HepG2 (cell line): ENCODE results near the gene ZBTB46. TPM values are rescaled to one million over a fixed set of nuclear protein-coding genes. Genes with fewer than 3 reads are reported as not detected.

Experiments
- CREB1 ChIP-seq, 2 experiments: fragments of 450-650 bp in 1 of 2; IDR thresholded peaks; 2 replicates each; pipeline ENCODE4 v1.6.1; 2016 to 2017; ENCODE audit warnings: control low read depth in 1 of 2, mild to moderate bottlenecking in 1 of 2, missing compliant biosample characterization in 1 of 2, missing genetic modification characterization in 1 of 2
- GLI4 ChIP-seq: sonication (generic); formaldehyde crosslinking; IDR thresholded peaks from 2 replicates; pipeline ENCODE4 v1.5.1; 2020; ENCODE audit warnings: missing genetic modification reagents, mild to moderate bottlenecking, moderate library complexity, borderline replicate concordance
- HMG20B ChIP-seq: conservative IDR thresholded peaks from 2 replicates; pipeline ENCODE4 v1.6.1; 2016; ENCODE audit warnings: missing genetic modification reagents, missing compliant biosample characterization
- HNRNPH1 ChIP-seq: fragments of 200-400 bp; formaldehyde crosslinking; optimal IDR thresholded peaks from 2 replicates; pipeline ENCODE3; 2017; ENCODE audit warnings: mild to moderate bottlenecking, low read depth, low read length
- JUN ChIP-seq: sonication (generic); formaldehyde crosslinking; IDR thresholded peaks from 2 replicates; pipeline ENCODE4 v1.4.0; 2020; ENCODE audit warnings: mild to moderate bottlenecking, missing genetic modification reagents
- KDM5B ChIP-seq: sonication (generic); formaldehyde crosslinking; IDR thresholded peaks from 2 replicates; pipeline ENCODE4 v1.4.0; 2020; ENCODE audit warnings: missing genetic modification reagents, mild to moderate bottlenecking, borderline replicate concordance
- KMT2A ChIP-seq: sonication (generic); formaldehyde crosslinking; IDR thresholded peaks from 2 replicates; pipeline ENCODE4 v1.4.0; 2020; ENCODE audit warnings: missing genetic modification reagents
- MXD3 ChIP-seq: IDR thresholded peaks from 2 replicates; pipeline ENCODE4 v1.6.1; 2016; ENCODE audit warnings: mild to moderate bottlenecking, missing biosample characterization, missing genetic modification reagents
- MXD4 ChIP-seq: IDR thresholded peaks from 2 replicates; pipeline ENCODE4 v1.6.1; 2016; ENCODE audit warnings: mild to moderate bottlenecking, missing biosample characterization, missing genetic modification reagents
- NBN ChIP-seq: fragments of 450-650 bp; conservative IDR thresholded peaks from 2 replicates; pipeline ENCODE4 v1.6.1; 2017
- PREB ChIP-seq: sonication (generic); formaldehyde crosslinking; IDR thresholded peaks from 2 replicates; pipeline ENCODE4 v1.4.0; 2020; ENCODE audit warnings: missing genetic modification reagents
- TFDP1 ChIP-seq: IDR thresholded peaks from 2 replicates; pipeline ENCODE4 v1.6.1; 2016; ENCODE audit warnings: missing compliant biosample characterization, missing genetic modification reagents, borderline replicate concordance
- ZBTB38 ChIP-seq: sonication (generic); formaldehyde crosslinking; IDR thresholded peaks from 2 replicates; pipeline ENCODE4 v1.5.1; 2020; ENCODE audit warnings: mild to moderate bottlenecking, missing genetic modification reagents
- ZNF121 ChIP-seq: sonication (generic); formaldehyde crosslinking; IDR thresholded peaks from 2 replicates; pipeline ENCODE4 v1.5.0; 2020; ENCODE audit warnings: mild to moderate bottlenecking, missing genetic modification reagents
- ZNF17 ChIP-seq: sonication (generic); formaldehyde crosslinking; IDR thresholded peaks from 2 replicates; pipeline ENCODE4 v1.5.0; 2020; ENCODE audit warnings: mild to moderate bottlenecking, missing genetic modification reagents
- ZNF253 ChIP-seq: sonication (generic); formaldehyde crosslinking; IDR thresholded peaks from 2 replicates; pipeline ENCODE4 v1.8.0; 2022; ENCODE audit warnings: mild to moderate bottlenecking, missing genetic modification reagents, borderline replicate concordance
- ZNF292 ChIP-seq: sonication (generic); formaldehyde crosslinking; IDR thresholded peaks from 2 replicates; pipeline ENCODE4 v1.8.1; 2022; ENCODE audit warnings: mild to moderate bottlenecking, low read depth, missing genetic modification reagents, borderline replicate concordance
- ZNF317 ChIP-seq: sonication (generic); formaldehyde crosslinking; IDR thresholded peaks from 2 replicates; pipeline ENCODE4 v1.5.0; 2020; ENCODE audit warnings: mild to moderate bottlenecking, missing genetic modification reagents
- ZNF33B ChIP-seq: sonication (generic); formaldehyde crosslinking; IDR thresholded peaks from 2 replicates; pipeline ENCODE4 v1.5.1; 2020; ENCODE audit warnings: mild to moderate bottlenecking, missing genetic modification reagents
- ZNF556 ChIP-seq: sonication (generic); formaldehyde crosslinking; IDR thresholded peaks from 2 replicates; pipeline ENCODE4 v1.4.0; 2020; ENCODE audit warnings: mild to moderate bottlenecking, missing genetic modification reagents, borderline replicate concordance
- ZNF678 ChIP-seq: sonication (generic); formaldehyde crosslinking; IDR thresholded peaks from 2 replicates; pipeline ENCODE4 v1.4.0; 2020; ENCODE audit warnings: mild to moderate bottlenecking, missing genetic modification reagents
- ZNF687 ChIP-seq: sonication (generic); formaldehyde crosslinking; IDR thresholded peaks from 2 replicates; pipeline ENCODE4 v1.5.1; 2020; ENCODE audit warnings: mild to moderate bottlenecking, missing genetic modification reagents, moderate library complexity
- ZNF891 ChIP-seq: sonication (generic); formaldehyde crosslinking; IDR thresholded peaks from 2 replicates; pipeline ENCODE4 v1.5.0; 2020; ENCODE audit warnings: mild to moderate bottlenecking, missing genetic modification reagents
- polyA plus RNA-seq, 8 experiments: library from polyadenylated mRNA; depleted of rRNA in 3 of 8; stranded (reverse) in 7 of 8; unstranded in 1 of 8; fragments of >200 nt; fragmentation: Illumina TruSeq in 4 of 8; extraction: Trizol in 4 of 8; gene quantifications; 2 replicates each; pipeline versions ENCODE4 v1.2.1 to v1.2.3, GENCODE V29; 2011 to 2016; ENCODE audit warnings: low read depth in 4 of 8, missing spikeins in 1 of 8, mixed read lengths in 1 of 8; ENCODE audit not compliant: insufficient read depth in 1 of 8
- total RNA-seq, 5 experiments: library from RNA; depleted of rRNA; stranded (reverse); fragments of >200 nt; fragmentation: Illumina TruSeq; extraction: Trizol; gene quantifications; 2 replicates each; pipeline ENCODE4 v1.2.3, GENCODE V29; 2016; ENCODE audit warnings: low read depth in 1 of 5

Gene ZBTB46
- total and polyA plus RNA-seq, 2 of the 13 experiments (the other 11 are each of a cell fraction or from before 2014, with no cell fraction given), result 1.6 to 13.5 TPM

- TF ChIP-seq ZNF687 (peak; percentile 92), TFDP1 (CRISPR knock-in tag) (peak; percentile 61; the same call in 1 of the 2 replicates), ZNF317 (peak; percentile 34; the same call in 1 of the 2 replicates), ZNF17 (CRISPR knock-in tag) (no peak), MXD3 (CRISPR knock-in tag) (peak; percentile 88), GLI4 (peak; percentile 39; the same call in 1 of the 2 replicates), ZNF253 (CRISPR knock-in tag) (no peak; the same call in 1 of the 2 replicates), ZNF121 (CRISPR knock-in tag) (no peak), JUN (CRISPR knock-in tag) (0 out of 2 replicates have a peak, but pooled peaks have one; percentile 17), ZNF33B (CRISPR knock-in tag) (no peak; the same call in 1 of the 2 replicates), HMG20B (CRISPR knock-in tag) (peak; percentile 13), KDM5B (CRISPR knock-in tag) (peak; percentile 54; the same call in 1 of the 2 replicates), PREB (CRISPR knock-in tag) (no peak), ZNF678 (CRISPR knock-in tag) (no peak), ZBTB38 (CRISPR knock-in tag) (peak; percentile 44; the same call in 1 of the 2 replicates), CREB1 (IDR thresholded peaks at IDR 0.05) (no peak), CREB1 (CRISPR knock-in tag; IDR thresholded peaks at IDR 0.05) (no peak), NBN (no peak), HNRNPH1 (peak; percentile 48), KMT2A (CRISPR knock-in tag) (peak; percentile 55; the same call in 1 of the 2 replicates), MXD4 (CRISPR knock-in tag) (peak; percentile 65), ZNF556 (CRISPR knock-in tag) (peak; percentile 31; the same call in 1 of the 2 replicates), ZNF292 (CRISPR knock-in tag) (peak; percentile 53; the same call in 1 of the 2 replicates), ZNF891 (CRISPR knock-in tag) (peak; percentile 93)
Observed at GRCh38 chr20:63858393-63859165, 27.5 kb upstream of the ZBTB46 start (continued).
